Body of pancreas (tissue), 4 donors: Measurements from ENCODE around the gene CCDC91. TPM values are rescaled to one million over a fixed set of nuclear protein-coding genes. Genes with fewer than 3 reads are reported as not detected.

Experiments used
- ATAC-seq: fragments of 150-250 bp; one replicate; pipeline ENCODE4 v1.9.1; 2016
- DNase-seq, 4 donors: peaks; one replicate each; pipeline ENCODE4 v3.0.0-alpha.2; 2019
- H3K27ac ChIP-seq, 4 donors: fragments of 200-600 bp; sonication (generic); 1 replicate in 3 of 4; 2 replicates in 1 of 4; pipeline versions ENCODE4 v1.5.1 to v1.6.1; 2016 to 2019; ENCODE audit warnings: mild to moderate bottlenecking in 1 of 4, mixed read lengths in 1 of 4, moderate library complexity in 1 of 4
- H3K27me3 ChIP-seq, 2 donors: fragments of 200-600 bp; sonication (generic); one replicate each; pipeline ENCODE4 v1.6.0; 2016; ENCODE audit warnings: mild to moderate bottlenecking in 1 of 2
- H3K36me3 ChIP-seq, 2 donors: fragments of 200-600 bp; sonication (generic); replicated peaks in 1 of 2; 2 replicates each; pipeline ENCODE4 v1.5.1; 2016; ENCODE audit warnings: low read depth in 2 of 2; ENCODE audit not compliant: insufficient read depth in 1 of 2
- H3K4me1 ChIP-seq: fragments of 200-600 bp; sonication (generic); one replicate; pipeline ENCODE4 v1.6.0; 2016
- H3K4me3 ChIP-seq, 2 donors: fragments of 200-600 bp; sonication (generic); 1 replicate in 1 of 2; 2 replicates in 1 of 2; pipeline ENCODE4 v1.5.1; 2016 to 2019
- H3K9me3 ChIP-seq, 3 donors: fragments of 200-600 bp; sonication (generic); 1 replicate in 2 of 3; 2 replicates in 1 of 3; pipeline ENCODE4 v1.5.1; 2016
- CTCF ChIP-seq, 7 experiments: fragments of 450-650 bp in 4 of 7; fragments of 200-600 bp in 3 of 7; sonication (generic) in 3 of 7; IDR thresholded peaks; one replicate each; pipeline ENCODE4 v1.5.1; 2016 to 2019; ENCODE audit warnings: antibody characterized with exemption in 7 of 7
- POLR2A ChIP-seq, 3 donors: fragments of 450-650 bp; IDR thresholded peaks; one replicate each; pipeline ENCODE4 v1.6.1; 2016; ENCODE audit warnings: antibody characterized with exemption in 3 of 3, mild to moderate bottlenecking in 2 of 3
- WGBS, 2 donors: methylation state at CpG; one replicate each; pipeline ENCODE4 v1.1.5; 2017; 5-methylcytosine and 5-hydroxymethylcytosine counted together
- intact Hi-C: fragments of 100-400 bp; cut with DNase I; formaldehyde crosslinking; loops from one replicate; pipeline ENCODE4 v1.15.1; 2023
- total RNA-seq, 2 donors: library from RNA; depleted of rRNA; stranded (reverse); fragments of >200 nt; gene quantifications; one replicate each; pipeline ENCODE4 v1.1.0, GENCODE V29; 2016

The CCDC91 gene
- total RNA-seq, 2 donors from 2014 or later = 31.9 to 35.6 TPM

DNA sequence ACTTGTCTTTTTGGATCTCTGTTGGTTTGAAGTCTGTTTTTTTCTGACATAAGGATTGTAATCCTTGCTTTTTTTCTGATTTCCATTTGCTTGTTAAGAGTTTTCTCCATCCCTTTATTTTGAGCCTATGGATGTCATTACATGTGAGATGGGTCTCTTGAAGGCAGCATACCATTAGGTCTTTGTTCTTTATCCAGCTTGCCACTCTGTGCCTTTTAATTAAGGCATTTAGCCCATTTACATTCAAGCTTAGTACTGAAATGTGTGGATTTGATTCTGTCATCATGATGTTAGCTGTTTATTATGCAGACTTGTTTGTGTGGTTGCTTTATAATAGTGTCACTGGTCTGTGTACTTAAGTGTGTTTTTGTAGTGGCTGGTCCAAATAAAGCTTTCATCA lies 100.0 kb downstream of the CCDC91 start:
- no peaks in the 10 kb centered on the region for H3K4me1 ChIP-seq
- ATAC-seq (no peak), DNase-seq (no peak)
- intact Hi-C loops = no loop called here
- H3K9me3 ChIP-seq = peaks cover 0 to 7% (median 0%) of the 10 kb centered on the region in 3 donors
- no peak overlapping the region for H3K27ac ChIP-seq
- no peaks in the 10 kb centered on the region for H3K36me3 ChIP-seq
- H3K27me3 ChIP-seq = no peaks in the 10 kb centered on the region
- TF ChIP-seq POLR2A (IDR thresholded peaks at IDR 0.05) (no peak), CTCF (IDR thresholded peaks at IDR 0.05) (no peak)
- H3K4me3 ChIP-seq = no peak overlapping the region

- DNase-seq (no peak), ATAC-seq (no peak)
- Histone ChIP-seq H3K4me1 (peaks cover 3% of the 10 kb centered on the region), H3K4me3 (no peak overlapping the region), H3K27me3 (no peaks in the 10 kb centered on the region), H3K36me3 (no peaks in the 10 kb centered on the region), H3K9me3 (peaks cover 0 to 7% (median 0%) of the 10 kb centered on the region in 3 donors), H3K27ac (no peak overlapping the region)
- TF ChIP-seq POLR2A (IDR thresholded peaks at IDR 0.05) (no peak), CTCF (IDR thresholded peaks at IDR 0.05) (no peak)
- WGBS, 2 donors = 81 to 83% methylated on average over 2 of the region's 2 CpGs
- intact Hi-C loops = no loop called here
Measured at GRCh38 chr12:28292699-28293098, 102.4 kb downstream of the CCDC91 start.

DNA sequence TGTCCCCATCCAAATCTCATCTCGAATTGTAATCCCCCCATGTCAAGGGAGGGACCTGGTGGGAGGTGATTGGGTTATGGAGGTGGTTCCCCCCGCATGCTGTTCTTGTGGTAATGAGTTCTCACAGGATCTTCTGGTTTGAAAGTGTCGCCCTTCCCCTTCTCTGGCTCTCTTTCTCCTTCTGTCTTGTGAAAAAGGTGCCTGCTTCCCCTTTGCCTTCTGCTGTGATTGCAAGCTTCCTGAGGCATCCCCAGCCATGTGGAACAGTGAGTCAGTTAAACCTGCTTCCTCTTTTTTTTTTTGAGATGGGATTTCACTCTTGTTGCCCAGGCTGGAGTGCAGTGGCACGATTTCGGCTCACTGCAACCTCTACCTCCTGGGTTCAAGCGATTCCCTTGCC lies 104.0 kb downstream of the CCDC91 start:
- Histone ChIP-seq H3K4me1 (peaks cover 3% of the 10 kb centered on the region), H3K27me3 (no peaks in the 10 kb centered on the region), H3K36me3 (no peaks in the 10 kb centered on the region), H3K4me3 (no peak overlapping the region), H3K9me3 (peaks cover 0 to 7% (median 0%) of the 10 kb centered on the region in 3 donors), H3K27ac (no peak overlapping the region)
- TF ChIP-seq CTCF (IDR thresholded peaks at IDR 0.05) (no peak), POLR2A (IDR thresholded peaks at IDR 0.05) (no peak)
- intact Hi-C loops = no loop called here
- WGBS, 2 donors = 86 to 93% methylated on average over 5 to 6 of the region's 6 CpGs
- DNase-seq (no peak), ATAC-seq (no peak)

DNA sequence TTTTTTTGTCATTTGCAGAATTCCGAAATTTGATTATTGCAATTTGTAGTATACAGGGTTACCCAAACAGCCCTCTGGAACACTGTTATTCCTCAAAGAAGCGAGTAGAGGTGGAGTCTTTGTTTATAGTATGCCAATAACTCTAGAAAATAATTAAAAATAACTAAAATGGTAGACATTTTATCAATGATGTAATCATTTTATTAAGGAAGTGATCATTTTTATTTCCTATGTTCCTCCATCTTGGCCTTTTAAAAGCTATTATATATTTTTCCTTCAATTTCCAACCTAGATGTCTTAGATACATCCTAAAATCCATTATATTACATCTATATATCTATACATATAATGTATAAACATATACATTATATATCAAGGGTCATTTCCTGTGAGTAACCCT lies 106.0 kb downstream of the CCDC91 start:
- ATAC-seq (no peak), DNase-seq (no peak)
- WGBS, 2 donors = 94 to 97% methylated on average over 2 of the region's 2 CpGs
- H3K9me3 ChIP-seq = no peaks in the 10 kb centered on the region
- H3K27me3 ChIP-seq = no peaks in the 10 kb centered on the region
- no peak overlapping the region for H3K4me3 ChIP-seq
- no peak overlapping the region for H3K27ac ChIP-seq
- peaks cover 3% of the 10 kb centered on the region for H3K4me1 ChIP-seq
- intact Hi-C loops = no loop called here
- no peaks in the 10 kb centered on the region for H3K36me3 ChIP-seq
- TF ChIP-seq POLR2A (IDR thresholded peaks at IDR 0.05) (no peak), CTCF (IDR thresholded peaks at IDR 0.05) (no peak)

GRCh38 chr12:28303192-28303591 lies 112.9 kb downstream of the CCDC91 start:
- H3K4me3 ChIP-seq = no peak overlapping the region
- H3K9me3 ChIP-seq = no peaks in the 10 kb centered on the region
- no peak for TF ChIP-seq POLR2A (IDR thresholded peaks at IDR 0.05)
- TF ChIP-seq CTCF (IDR thresholded peaks at IDR 0.05) = no peak
- H3K36me3 ChIP-seq = no peaks in the 10 kb centered on the region
- intact Hi-C loops = no loop called here
- ATAC-seq (no peak), DNase-seq (no peak)
- 92 to 97% methylated on average over 3 of the region's 3 CpGs for WGBS, 2 donors
- no peaks in the 10 kb centered on the region for H3K4me1 ChIP-seq
- H3K27ac ChIP-seq = no peak overlapping the region
- H3K27me3 ChIP-seq = no peaks in the 10 kb centered on the region
